ENCODE measurements around the gene PAAF1.

DNA sequence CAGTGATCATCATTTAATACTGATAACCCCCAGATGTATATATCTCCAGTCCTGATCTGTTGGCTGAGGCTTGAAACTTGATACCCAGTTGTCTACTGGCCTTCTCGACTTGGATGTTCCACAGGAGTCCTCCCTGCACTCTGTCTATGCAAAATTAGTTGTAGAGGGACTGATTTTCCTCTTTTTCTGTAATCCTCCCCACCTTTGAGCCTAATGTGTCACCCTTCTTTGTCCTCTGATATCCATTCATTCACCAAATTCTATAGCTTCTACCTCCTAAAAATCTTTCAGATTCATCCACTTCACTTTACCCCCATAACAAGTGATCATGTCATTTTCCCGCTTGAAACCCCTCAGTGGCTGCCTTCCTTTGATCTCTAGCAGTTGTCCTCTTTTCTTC is 16.6 kb upstream of the PAAF1 start:
- TF ChIP-seq, protein P1, sequence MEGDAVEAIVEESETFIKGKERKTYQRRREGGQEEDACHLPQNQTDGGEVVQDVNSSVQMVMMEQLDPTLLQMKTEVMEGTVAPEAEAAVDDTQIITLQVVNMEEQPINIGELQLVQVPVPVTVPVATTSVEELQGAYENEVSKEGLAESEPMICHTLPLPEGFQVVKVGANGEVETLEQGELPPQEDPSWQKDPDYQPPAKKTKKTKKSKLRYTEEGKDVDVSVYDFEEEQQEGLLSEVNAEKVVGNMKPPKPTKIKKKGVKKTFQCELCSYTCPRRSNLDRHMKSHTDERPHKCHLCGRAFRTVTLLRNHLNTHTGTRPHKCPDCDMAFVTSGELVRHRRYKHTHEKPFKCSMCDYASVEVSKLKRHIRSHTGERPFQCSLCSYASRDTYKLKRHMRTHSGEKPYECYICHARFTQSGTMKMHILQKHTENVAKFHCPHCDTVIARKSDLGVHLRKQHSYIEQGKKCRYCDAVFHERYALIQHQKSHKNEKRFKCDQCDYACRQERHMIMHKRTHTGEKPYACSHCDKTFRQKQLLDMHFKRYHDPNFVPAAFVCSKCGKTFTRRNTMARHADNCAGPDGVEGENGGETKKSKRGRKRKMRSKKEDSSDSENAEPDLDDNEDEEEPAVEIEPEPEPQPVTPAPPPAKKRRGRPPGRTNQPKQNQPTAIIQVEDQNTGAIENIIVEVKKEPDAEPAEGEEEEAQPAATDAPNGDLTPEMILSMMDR (IDR thresholded peaks at IDR 0.05; ENCODE audit: low read depth, low read length) = no peak
- TF ChIP-seq EZH2phosphoT487 (IDR thresholded peaks at IDR 0.05; ENCODE audit: low read depth) = no peak

Data from OCI-LY3 (cell line).